Stimulated activated CD4-positive, alpha-beta T cell treated with anti-CD3 and anti-CD28 coated beads, Interleukin-4, amount 100 ng/mL, for 4 hours (primary cell): Measurements from ENCODE around the gene TMEM178B.

Experiments used
- DNase-seq, 2 experiments: peaks; one replicate each; pipeline ENCODE4 v3.0.0-alpha.2; 2020

The TMEM178B gene

GRCh38 chr7:141486959-141487358 lies 413.1 kb downstream of the TMEM178B start:
- no peak for DNase-seq

- DNase-seq = no peak
Measured at GRCh38 chr7:141490474-141490873, 416.6 kb downstream of the TMEM178B start.

- DNase-seq = no peak
Measured at GRCh38 chr7:141495057-141495456, 421.2 kb downstream of the TMEM178B start.

GRCh38 chr7:141497391-141497790 lies 423.5 kb downstream of the TMEM178B start:
- DNase-seq = no peak

- no peak for DNase-seq
Measured at GRCh38 chr7:141500608-141501007, 426.7 kb downstream of the TMEM178B start.

- DNase-seq = no peak
Measured at GRCh38 chr7:141501451-141501850, 427.6 kb downstream of the TMEM178B start.

GRCh38 chr7:141511316-141511675 lies 437.4 kb downstream of the TMEM178B start:
- DNase-seq = no peak

- DNase-seq = no peak
Measured at GRCh38 chr7:141511676-141512396, 438.0 kb downstream of the TMEM178B start.

GRCh38 chr7:141512597-141512996 lies 438.7 kb downstream of the TMEM178B start:
- DNase-seq = no peak

- no peak for DNase-seq
Measured at GRCh38 chr7:141513720-141514119, 439.9 kb downstream of the TMEM178B start.

- no peak for DNase-seq
Measured at GRCh38 chr7:141515941-141516340, 442.1 kb downstream of the TMEM178B start.

- no peak for DNase-seq
Measured at GRCh38 chr7:141519623-141520022, 445.8 kb downstream of the TMEM178B start.

GRCh38 chr7:141522657-141523342 lies 448.9 kb downstream of the TMEM178B start:
- no peak for DNase-seq

GRCh38 chr7:141525973-141526514 lies 452.2 kb downstream of the TMEM178B start:
- DNase-seq = no peak

GRCh38 chr7:141527076-141527475 lies 453.2 kb downstream of the TMEM178B start:
- no peak for DNase-seq

GRCh38 chr7:141528399-141528798 lies 454.5 kb downstream of the TMEM178B start:
- DNase-seq = no peak
